Gastrocnemius medialis (tissue), 4 donors: ENCODE measurements around the gene ATP2A2.

Experiments used
- CTCF ChIP-seq, 5 experiments: fragments of 450-650 bp in 3 of 5; fragments of 200-600 bp in 2 of 5; sonication (generic) in 2 of 5; IDR thresholded peaks in 4 of 5; conservative IDR thresholded peaks in 1 of 5; 1 replicate in 4 of 5; 2 replicates in 1 of 5; pipeline ENCODE4 v1.5.1; 2016 to 2019; ENCODE audit warnings: antibody characterized with exemption in 5 of 5, mild to moderate bottlenecking in 3 of 5, moderate library complexity in 3 of 5
- POLR2A ChIP-seq, 2 donors: fragments of 450-650 bp; IDR thresholded peaks; one replicate each; pipeline ENCODE4 v1.6.1; 2017; ENCODE audit warnings: antibody characterized with exemption in 2 of 2, mild to moderate bottlenecking in 2 of 2, moderate library complexity in 2 of 2

GRCh38 chr12:110344657-110345056 is 63.6 kb downstream of the ATP2A2 start:
- no peak for TF ChIP-seq POLR2A (IDR thresholded peaks at IDR 0.05)
- no peak for TF ChIP-seq CTCF (IDR thresholded peaks at IDR 0.05 in 4 of 5, conservative IDR thresholded peaks at IDR 0.05 in 1 of 5)
